Midbrain (tissue), 1 donor: Measurements from ENCODE around the gene C15orf62.

Experiments used
- DNase-seq: peaks from one replicate; lab custom pipeline; 2025; lab: John Stamatoyannopoulos, UW

C15orf62 gene

DNA sequence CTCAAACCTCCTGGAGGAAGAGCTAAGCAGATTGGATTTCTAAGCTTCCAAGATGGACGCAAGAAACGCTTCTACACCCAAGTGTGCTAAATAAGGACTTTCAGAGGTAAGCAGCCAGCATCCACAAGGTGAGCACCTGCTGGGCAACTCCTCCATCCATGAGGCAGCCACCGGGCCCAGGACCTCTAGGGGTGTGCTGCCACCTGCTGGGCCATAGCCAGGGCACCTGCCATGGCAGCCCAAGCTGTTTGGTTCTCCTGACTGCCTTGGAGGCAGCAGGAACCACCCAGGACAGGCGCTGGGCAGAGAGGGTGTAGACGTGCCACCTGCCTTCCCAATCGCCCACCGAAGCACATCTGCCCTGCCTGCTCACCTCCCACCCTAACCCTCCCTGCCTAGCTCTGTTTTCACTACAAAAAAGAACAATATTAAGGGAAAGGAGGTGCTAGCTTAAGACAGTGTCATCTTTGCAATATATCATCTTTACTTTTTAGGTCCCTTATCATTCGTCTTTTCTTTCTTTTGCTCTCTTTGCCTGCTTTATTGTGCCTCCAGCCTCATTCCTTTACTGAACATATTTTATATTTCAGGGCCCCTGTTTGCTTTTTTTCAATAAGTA is 12.9 kb downstream of the C15orf62 start:
- DNase-seq = no peak

DNA sequence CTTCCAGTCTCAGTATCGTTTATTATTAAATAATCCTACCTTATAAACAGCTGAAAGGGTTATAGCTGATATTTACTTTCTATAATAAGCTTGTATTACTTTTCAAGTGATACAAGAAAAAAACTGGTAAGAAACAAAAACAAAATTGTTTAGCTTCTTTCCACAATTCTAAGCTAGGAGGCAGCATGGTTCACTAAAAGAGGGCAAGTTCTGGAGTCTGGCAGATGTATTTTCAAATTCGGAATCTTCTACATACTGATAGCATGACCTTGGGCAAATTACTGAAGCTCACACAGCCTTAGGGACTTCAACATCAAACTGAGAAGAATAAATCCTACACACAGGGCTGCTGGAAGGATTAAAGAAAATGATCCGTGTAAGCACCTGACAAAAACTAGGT is 15.4 kb downstream of the C15orf62 start:
- no peak for DNase-seq

DNA sequence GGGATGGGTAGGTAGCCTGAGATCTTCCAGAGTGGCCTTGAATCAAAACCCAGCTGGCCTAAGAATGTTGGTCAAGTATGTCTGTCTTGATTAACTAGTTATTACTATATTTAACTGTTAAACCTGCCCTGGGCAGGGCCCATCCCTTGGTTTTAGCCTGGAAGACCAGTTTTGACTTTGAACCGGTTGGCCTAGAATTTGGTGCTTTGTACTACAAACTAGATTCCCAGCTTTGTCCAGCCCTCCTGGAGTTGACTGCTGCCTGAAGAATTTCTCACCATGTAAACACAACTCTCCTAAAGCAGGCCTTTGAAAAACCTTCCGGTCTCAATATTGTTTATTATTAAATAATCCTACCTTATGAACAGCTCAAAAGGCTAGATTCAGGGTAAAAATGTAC is 16.0 kb downstream of the C15orf62 start:
- DNase-seq = no peak

DNA sequence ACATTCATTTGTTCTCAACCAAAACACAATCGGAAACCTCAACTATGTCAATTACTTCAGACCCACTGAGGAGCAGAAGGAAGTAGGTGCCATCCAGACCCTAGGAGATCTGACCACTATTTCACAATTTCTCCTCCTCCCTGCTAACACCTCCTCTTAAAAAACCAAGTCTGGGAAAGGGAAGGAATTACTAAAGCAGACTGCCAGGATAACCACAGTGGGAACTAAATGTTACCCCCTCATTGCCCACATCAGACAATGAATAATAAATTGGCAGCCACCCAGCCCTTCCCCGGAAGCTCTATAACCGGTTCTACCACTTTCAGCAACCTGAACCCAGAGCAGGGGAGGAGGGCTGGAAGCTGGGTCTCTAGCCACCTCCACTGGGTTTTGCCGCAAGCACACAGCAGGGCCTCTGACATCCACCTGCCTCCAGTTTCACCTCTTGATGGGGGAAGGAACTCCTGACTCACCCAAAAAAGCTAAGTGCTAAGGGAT is 17.6 kb downstream of the C15orf62 start:
- DNase-seq = no peak

DNA sequence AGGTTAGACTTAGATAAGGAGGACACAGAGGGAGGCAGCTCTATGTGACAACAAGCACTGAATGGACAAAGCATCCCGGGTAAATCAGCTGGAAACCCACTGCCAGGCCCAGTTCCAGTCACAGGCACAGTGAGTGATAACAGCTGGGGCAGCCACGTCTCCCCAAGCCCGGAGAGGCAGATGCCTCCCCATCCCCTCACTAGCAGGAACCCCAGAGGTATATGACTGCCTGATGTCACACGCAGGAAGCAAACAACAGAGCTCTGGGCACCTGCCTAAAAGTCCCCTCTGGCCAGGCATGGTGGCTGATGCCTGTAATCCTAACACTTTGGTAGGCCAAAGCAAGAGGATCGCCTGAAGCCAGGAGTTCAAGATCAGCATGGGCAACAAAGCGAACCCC is 18.2 kb downstream of the C15orf62 start:
- no peak for DNase-seq

DNA sequence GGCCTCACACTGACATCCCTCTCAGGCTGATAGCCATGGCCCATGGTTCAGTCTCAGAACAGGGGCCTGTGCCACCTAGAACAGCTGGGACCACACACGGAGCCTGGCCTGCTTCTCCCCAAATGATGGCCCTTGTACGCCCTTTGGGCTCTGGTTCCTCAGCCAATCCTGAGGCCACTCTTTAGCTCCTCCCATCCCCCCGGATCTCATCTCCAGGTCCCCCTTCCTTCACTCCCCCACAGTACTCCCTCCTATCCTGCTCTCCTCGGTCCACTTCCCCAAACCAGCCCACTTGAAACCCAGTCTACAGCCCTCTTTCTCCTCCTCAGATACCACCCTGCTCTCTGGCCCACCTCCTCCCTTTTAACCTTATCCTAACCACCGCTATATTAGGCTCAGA is 19.3 kb downstream of the C15orf62 start:
- DNase-seq = no peak

DNA sequence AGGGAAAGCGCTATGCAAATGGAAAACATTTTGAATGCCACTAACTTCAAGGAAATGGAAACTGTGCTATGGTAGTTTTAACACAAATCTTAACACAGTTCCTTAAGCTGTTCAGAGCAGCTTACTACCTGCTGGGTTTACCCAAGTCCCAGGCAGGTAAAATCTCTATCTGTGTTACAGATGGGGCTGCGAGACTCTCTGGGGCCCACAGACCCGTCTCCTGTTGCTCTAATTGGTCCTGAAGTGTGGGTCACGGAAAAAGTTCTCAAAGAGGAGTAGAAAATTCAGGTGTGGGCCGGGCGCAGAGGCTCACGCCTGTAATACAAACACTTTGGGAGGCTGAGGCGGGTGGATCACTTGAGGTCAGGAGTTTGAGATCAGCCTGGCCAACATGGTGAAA is 20.2 kb downstream of the C15orf62 start:
- DNase-seq = no peak

DNA sequence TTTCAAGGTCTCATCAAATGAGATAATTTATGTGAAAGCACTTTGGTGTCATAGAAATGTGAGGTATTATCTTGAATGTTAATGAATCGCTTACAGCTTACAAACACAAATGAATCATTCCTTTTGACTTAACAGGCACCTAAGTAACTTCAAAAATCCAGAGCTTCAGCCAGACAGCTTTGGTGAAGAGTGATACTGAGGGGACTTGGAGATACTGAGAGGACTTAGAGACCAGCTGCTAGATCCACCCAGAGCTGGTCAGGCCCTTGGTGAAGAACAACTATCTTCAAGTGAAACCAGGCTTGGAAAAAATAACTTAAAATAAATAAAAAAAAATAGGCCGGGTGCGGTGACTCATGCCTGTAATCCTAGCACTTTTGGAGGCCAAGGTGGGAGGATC is 20.9 kb downstream of the C15orf62 start:
- DNase-seq = no peak

DNA sequence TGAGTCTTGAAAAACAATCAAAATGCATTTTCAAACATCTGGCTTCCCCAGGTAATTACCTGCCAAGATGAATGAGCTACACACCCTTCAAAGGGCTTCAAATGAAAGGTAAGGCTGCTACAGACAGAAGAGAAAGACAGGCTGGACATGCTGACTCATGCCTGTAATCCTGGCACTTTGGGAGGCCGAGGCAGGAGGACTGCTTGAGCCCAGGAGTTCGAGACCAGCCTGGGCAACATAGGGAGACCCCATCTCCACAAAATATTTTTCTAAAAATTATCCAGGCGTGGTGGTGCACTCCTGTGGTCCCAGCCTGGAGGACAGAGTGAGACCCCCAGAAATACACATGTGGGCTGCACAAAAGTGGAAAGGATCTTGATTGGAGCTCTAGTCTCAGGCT is 22.6 kb downstream of the C15orf62 start:
- no peak for DNase-seq

DNA sequence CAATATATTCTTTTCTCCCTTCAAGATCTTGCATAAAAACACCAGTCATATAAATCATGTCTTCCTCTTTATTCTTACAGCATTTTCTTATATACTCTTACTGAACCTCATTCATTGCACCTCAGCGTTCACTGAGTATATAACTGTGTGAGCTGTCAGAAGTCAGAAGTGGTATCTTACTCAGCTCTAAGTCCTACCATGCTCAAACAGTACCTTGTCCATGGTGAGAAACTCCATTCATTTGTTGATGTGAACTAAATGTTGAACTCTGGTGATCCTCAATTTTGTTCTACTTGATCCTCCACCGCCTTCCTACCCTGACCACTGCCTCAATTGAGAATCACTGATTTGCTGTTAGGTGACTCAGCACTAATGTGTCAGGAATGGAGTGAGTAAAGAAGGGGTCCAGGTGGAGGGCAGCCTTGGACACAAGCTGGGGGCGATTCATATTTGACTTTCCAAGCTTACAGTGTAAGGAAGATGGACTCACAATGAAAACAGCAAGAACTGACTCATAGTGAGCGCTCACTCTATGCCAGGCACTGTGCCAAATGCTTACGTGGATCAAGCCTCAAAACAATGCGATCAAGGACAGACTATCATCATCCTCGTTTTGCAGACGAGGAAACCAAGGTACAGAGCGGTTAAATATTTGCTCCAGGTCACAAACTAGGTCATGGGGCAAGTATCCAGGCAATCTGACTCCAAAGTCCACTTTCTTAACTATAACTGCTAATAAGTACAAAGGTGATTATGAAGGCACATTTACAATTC is 23.6 kb downstream of the C15orf62 start:
- DNase-seq = no peak

DNA sequence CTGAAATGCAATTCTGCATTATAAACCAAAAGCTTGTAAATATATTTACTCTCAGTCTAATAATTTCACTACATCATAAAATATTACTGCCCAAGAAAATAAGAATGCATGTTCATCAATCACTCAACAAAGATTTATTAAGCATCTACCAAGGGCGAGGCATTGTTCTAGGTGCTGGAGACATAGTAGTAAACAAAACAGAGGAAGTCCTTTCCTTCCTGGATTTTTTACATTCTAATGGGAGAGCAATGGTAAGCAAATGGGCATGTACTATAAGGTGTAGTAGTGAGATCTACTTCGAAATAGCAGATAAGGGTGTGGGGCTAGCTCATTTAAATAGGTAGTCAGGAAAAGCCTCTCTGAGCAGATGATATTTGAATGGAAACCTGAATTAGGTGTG is 26.3 kb downstream of the C15orf62 start:
- no peak for DNase-seq

DNA sequence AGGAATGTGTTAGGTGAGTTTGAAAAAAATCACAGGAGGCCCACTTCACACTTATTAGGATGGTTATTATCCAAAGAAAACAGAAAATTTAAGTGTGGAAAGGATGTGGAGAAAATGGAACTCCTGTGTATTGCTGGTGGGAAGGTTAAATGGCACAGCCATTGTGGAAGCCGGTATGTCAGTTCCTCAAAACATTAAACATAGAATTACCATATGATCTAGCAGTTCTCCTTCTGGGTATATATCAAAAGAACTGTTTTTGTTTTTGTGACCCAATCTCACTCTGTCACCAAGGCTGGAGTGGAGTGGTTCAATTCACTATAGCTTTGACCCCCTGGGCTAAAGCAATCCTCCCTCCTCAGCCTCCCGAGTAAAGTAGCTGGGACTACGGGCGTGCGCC is 26.7 kb downstream of the C15orf62 start:
- DNase-seq = no peak

DNA sequence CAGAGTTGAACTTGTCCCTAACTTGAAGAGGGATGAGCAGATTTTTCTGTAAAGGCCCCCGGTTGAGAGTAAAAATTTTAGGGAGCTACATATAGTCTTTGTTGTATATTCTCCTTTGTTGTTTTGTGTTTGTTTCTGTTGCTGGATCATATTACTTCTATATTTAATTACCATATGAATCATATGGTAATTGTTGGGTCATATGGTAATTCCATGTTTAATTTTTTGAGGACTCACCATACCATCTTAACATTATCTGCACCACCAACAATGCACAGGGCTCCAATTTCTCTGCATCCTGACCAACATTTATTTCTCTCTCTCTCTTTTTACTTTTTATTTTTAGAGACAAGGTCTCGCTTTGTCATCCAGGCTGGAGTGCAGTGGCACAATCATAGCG is 29.7 kb downstream of the C15orf62 start:
- DNase-seq = no peak

DNA sequence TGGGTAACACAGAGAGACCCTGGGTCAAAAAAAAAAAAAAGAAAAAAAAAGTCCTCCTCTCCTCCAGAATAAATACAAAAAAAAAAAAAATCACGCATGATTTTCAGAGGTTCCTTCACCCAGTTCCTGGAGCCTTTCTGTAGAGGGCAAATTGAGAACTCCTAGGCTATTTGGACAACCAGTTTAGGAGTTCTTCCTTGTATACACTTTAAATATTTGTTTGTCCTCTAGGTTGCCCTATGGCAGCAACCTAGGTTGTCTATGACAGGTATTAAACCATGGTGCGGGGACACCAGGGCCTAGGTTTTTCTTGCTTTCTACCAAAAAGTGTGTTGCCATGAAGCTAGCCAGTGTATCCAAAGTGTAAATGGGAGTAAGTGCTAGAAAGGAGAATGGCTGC is 33.3 kb downstream of the C15orf62 start:
- no peak for DNase-seq

DNA sequence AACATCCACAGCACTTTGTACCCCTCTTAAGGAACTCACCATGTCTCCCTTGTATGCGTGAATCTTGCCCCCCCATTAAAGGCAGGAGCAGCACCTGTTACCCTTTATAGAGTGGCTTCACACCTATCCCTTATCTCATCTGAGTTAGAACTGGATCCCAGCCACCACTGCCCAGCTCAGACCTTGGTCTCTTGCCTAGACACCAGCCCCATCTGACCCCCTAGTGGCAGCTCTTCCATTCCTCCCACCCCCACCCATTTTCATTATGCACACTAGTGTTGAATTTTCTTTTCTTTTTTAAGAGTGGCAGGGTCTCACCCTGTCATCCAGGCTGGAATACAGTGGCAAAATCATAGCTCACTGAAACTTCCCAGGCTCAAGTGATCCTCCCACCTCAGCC is 33.9 kb downstream of the C15orf62 start:
- no peak for DNase-seq

DNA sequence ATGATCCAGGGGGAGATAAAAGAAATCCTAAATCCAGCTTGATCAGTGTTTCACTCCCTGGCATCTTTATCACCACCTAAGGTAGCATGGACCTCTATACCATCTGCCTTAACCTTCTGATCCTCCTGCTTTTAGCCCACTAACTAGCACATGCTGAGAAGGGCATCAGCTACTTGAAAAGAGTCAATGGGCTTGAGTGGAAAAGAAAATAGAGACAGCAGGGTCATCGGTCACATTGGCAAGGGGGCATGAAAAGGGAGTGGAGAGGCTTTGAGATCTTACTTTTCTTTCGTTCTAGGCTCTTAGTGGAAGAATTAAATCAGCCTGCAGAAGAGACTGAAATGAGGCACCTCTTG is 36.9 kb downstream of the C15orf62 start:
- no peak for DNase-seq

DNA sequence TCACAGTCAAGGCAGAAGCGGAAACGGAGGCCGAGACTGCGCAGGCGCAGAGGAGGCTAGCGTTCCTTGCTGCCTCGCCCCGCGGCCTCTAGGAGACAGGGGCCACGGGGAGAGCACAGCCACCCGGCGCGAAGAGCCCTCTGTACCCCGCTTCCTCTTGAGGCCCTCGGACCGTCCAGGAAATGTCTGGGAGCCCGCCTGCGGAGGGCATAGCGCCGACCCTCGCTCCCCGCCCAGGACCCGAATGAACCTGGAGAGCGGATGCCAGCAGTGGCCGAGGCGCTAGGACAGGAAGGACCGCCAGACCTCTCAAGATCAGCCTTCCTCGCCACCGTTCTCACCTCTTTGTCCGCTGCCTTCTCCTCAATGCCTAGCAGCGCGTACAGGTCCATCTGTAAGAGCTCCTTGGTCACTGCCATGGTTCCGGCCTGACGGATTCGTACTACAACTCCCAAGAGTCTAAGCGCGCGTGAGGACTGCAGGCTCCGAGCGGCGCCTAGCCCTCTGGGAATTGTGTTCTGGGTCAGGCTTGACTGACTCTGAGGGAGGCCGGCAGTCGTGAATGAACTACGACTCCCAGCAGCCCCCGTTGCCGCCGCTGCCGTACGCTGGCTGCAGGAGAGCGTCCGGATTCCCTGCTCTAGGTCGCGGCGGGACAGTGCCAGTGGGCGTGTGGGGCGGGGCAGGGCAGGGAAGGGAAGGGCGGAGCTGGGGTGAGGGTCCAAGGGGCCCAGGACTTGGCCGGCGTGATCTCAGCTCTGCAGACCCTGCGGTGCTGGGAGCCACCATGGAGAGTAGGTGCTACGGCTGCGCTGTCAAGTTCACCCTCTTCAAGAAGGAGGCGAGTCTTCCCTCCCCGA is 37.5 kb downstream of the C15orf62 start, which contains the start of the genes DNAJC17 and ZFYVE19:
Gene DNAJC17 (minus strand): TSS at position 446 of the 860 bp plus-strand sequence. CDS start 27 bp downstream, at position 419.
Gene ZFYVE19 (plus strand): TSS at position 62 of the 860 bp plus-strand sequence. CDS start 501 bp downstream, at position 563.
- peak; percentile 98 for DNase-seq

DNA sequence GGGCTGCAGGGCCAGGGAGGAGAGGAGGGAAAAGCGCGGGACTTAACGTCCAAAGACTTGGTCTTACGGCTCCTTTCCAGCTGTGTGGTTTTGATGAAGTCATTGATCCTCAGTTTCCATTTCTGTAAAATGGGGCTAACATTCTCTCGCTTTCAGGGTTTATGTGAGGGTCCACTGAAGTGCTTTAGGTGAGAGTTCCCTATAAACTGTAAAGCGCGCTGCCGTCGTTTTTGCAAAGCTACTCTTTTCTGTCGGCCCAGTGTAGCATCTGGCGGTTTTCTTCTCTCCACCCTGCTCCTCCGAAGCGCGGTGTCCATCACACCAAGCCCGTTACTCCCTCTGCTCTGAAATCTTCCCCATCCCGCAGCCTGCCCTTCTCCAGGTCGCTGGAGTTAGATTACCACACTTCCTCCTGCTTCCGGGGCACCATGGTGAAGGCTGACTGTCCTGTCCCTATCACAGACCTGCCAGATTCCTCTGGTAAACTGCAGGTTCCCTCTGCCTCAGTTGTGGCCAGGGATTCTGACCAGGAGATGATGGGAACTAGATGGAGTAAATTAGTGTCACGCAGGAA is 38.2 kb downstream of the C15orf62 start:
- DNase-seq = no peak

DNA sequence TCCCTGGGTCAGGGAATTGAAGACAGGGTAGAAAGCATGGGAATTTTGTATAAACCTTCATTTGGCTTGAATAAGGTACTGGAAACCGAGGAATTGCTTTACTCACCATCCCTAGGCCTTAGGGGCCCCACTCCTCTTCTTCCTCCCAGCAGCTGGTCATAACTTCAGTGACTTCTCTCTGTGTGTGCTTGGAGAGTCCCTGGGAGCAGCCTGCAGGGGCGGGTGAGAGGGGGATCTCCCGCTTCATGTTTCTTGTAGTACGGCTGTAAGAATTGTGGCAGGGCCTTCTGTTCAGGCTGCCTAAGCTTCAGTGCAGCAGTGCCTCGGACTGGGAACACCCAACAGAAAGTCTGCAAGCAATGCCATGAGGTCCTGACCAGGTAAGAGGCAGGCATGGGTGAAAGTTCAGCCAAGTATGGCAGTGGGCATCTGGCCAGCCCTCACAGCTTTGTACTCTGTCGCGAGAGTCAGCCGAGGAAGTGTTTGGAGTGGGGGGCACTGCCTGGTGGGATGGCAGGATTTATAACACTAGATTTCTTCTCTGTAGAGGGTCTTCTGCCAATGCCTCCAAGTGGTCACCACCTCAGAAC is 39.2 kb downstream of the C15orf62 start:
- DNase-seq = no peak

DNA sequence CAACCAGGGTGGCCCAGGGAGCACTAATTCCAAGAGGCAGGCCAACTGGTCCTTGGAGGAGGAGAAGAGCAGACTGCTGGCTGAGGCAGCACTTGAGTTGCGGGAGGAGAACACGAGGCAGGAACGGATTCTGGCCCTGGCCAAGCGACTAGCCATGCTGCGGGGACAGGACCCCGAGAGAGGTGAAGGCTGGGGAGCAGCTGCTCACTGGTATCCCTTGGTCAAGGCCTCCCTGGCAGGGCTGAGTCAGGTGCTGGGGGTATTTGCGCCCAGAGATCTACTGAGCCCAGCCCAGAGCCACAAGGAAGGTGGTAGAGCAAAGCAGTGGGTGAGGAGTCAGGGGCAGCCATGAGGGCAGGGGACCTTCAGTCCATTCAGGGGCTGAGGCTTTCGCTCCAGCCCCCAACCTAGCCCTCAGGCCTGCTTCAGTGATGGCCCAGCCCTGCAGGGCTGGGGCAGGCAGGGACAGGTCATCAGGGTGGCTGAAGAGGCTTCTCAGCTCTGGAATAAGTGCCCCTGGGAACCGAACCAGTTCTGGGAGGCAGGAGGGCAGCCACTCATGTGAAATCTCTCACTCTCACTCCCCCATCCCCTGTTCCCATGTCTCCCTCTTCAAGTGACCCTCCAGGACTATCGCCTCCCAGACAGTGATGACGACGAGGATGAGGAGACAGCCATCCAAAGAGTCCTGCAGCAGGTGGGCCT is 43.1 kb downstream of the C15orf62 start:
- DNase-seq = no peak

DNA sequence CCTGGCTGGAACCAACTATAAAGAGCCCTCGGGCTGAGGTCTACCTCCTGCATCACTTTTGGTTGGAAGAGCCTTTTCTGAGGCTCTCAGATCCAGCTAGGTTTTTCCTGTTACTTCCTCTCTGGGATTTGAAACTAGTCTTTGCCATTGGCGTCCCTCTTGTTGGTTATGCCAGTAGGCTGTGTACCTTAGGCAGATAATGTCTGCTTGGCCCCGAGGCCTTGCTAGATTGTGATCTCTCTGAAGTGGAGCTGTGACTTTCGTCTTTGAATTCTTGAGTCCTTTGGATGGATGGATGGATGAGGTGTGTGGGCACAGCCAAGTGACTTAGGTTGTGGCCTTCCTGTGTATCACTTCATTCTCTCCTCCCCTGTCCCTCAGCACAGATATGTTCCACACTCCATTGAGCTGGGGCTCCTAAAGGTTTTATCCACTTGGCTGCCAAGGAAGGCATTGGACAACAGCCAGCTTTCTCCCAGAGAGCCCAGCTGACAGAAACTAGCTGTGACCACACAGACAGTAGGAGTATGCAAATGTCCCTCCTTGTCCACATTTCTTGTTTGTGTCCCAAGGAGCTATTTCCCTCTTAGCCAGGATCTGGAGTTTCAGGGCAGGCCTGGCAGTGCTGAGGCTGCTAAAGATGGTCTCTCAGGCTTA is 45.4 kb downstream of the C15orf62 start:
- peak; percentile 14 for DNase-seq
